Endothelial cell of umbilical vein (primary cell): ENCODE data around the gene POU2AF3. TPM values are rescaled to one million over a fixed set of nuclear protein-coding genes. Genes with fewer than 3 reads are reported as not detected.

ENCODE experiments used
- BruUV-seq: library from RNA; stranded (reverse); fragments of 400-500 nt; replicated peaks from 2 replicates; lab custom pipeline; 2021; lab: Mats Ljungman, UMichigan
- CTCF ChIA-PET: fragments of 300-600, 350-600 bp; sonication (Branson Sonifier 250); formaldehyde crosslinking; loops from one replicate; lab custom pipeline; 2021; ENCODE audit warnings: antibody characterized with exemption, inconsistent platforms; lab: Charles Lee
- POLR2A ChIA-PET: fragments of 300-600, 350-600 bp; sonication (Branson Sonifier 250); formaldehyde crosslinking; loops from one replicate; lab custom pipeline; 2021; ENCODE audit warnings: antibody characterized with exemption, inconsistent platforms; lab: Charles Lee
- DNase-seq: peaks from one replicate; pipeline ENCODE4 v3.0.0-alpha.2; 2011; ENCODE audit warnings: low read depth, low spot score
- FAIRE-seq: peaks from 2 replicates; lab custom pipeline; 2011; peaks lifted over from hg19 to GRCh38; lab: Jason Lieb, UNC
- H2AFZ ChIP-seq: 2 replicates; pipeline ENCODE4 v1.6.0; 2012; ENCODE audit warnings: low read depth, low read length, control low read depth, inconsistent platforms
- H3K27ac ChIP-seq: 2 replicates; pipeline ENCODE4 v1.5.1; 2011; ENCODE audit warnings: low read depth, mild to moderate bottlenecking, control low read depth, low read length, moderate library complexity; ENCODE audit not compliant: insufficient read depth
- H3K27me3 ChIP-seq, 2 experiments: 2 replicates each; pipeline versions ENCODE4 v1.6.0 to v1.6.1; 2011; ENCODE audit warnings: low read length in 2 of 2, mixed read lengths in 1 of 2; ENCODE audit not compliant: control insufficient read depth in 2 of 2, insufficient read depth in 2 of 2
- H3K36me3 ChIP-seq, 2 experiments: 2 replicates in 1 of 2; 3 replicates in 1 of 2; pipeline ENCODE4 v1.5.1; 2011; ENCODE audit warnings: low read length in 2 of 2, mild to moderate bottlenecking in 1 of 2, moderate library complexity in 1 of 2; ENCODE audit not compliant: control insufficient read depth in 2 of 2, insufficient read depth in 2 of 2; ENCODE audit errors: extremely low read depth in 1 of 2
- H3K4me1 ChIP-seq: 3 replicates; pipeline ENCODE4 v1.5.1; 2011; ENCODE audit warnings: mild to moderate bottlenecking, low read length; ENCODE audit not compliant: control insufficient read depth, insufficient read depth; ENCODE audit errors: extremely low read depth
- H3K4me2 ChIP-seq: 2 replicates; pipeline ENCODE4 v1.6.1; 2011; ENCODE audit warnings: low read length, control low read depth, mixed read lengths; ENCODE audit not compliant: insufficient read depth
- H3K4me3 ChIP-seq, 3 experiments: fragments of 200-600 bp in 1 of 3; sonication (generic), shearing (Covaris generic) in 1 of 3; replicated peaks in 1 of 3; 2 replicates each; pipeline ENCODE4 v1.5.1; 2011 to 2016; ENCODE audit warnings: control low read depth in 3 of 3, low read length in 3 of 3, mild to moderate bottlenecking in 2 of 3, inconsistent platforms in 1 of 3, low read depth in 1 of 3, moderate library complexity in 1 of 3; ENCODE audit not compliant: insufficient read depth in 1 of 3
- H3K79me2 ChIP-seq: 2 replicates; pipeline ENCODE4 v1.6.0; 2012; ENCODE audit warnings: low read length, inconsistent platforms; ENCODE audit not compliant: control insufficient read depth, insufficient read depth
- H3K9ac ChIP-seq: replicated peaks from 2 replicates; pipeline ENCODE3; 2011; ENCODE audit warnings: low read length, control low read depth; ENCODE audit not compliant: insufficient read depth; ENCODE audit errors: extremely low read depth
- H3K9me1 ChIP-seq: replicated peaks from 3 replicates; pipeline ENCODE4 v1.6.0; 2011; ENCODE audit warnings: mild to moderate bottlenecking, low read length; ENCODE audit not compliant: control insufficient read depth, insufficient read depth; ENCODE audit errors: extremely low read depth
- H3K9me3 ChIP-seq: replicated peaks from 2 replicates; pipeline ENCODE4 v1.5.1; 2012; ENCODE audit warnings: low read length, inconsistent platforms; ENCODE audit not compliant: control insufficient read depth, insufficient read depth
- H4K20me1 ChIP-seq: replicated peaks from 2 replicates; pipeline ENCODE3; 2011; ENCODE audit warnings: mild to moderate bottlenecking, low read length; ENCODE audit not compliant: control insufficient read depth, insufficient read depth; ENCODE audit errors: extremely low read depth
- CTCF ChIP-seq, 2 donors: IDR thresholded peaks; 1 replicate in 1 of 2; 2 replicates in 1 of 2; pipeline ENCODE4 v1.5.1; 2011; ENCODE audit warnings: low read length in 2 of 2, mild to moderate bottlenecking in 2 of 2, moderate library complexity in 2 of 2, control low read depth in 1 of 2, inconsistent platforms in 1 of 2, low read depth in 1 of 2; ENCODE audit not compliant: insufficient read depth in 1 of 2; ENCODE audit errors: extremely low read depth in 1 of 2
- EZH2 ChIP-seq: IDR thresholded peaks from 2 replicates; pipeline ENCODE4 v1.6.1; 2012; ENCODE audit warnings: borderline replicate concordance, low read depth, mild to moderate bottlenecking, moderate library complexity, low read length, inconsistent platforms; ENCODE audit not compliant: severe bottlenecking
- FOS ChIP-seq: IDR thresholded peaks from 2 replicates; pipeline ENCODE4 v1.6.1; 2011; ENCODE audit warnings: mild to moderate bottlenecking, low read length, moderate library complexity, borderline replicate concordance; ENCODE audit not compliant: insufficient read depth
- JUN ChIP-seq: IDR thresholded peaks from 2 replicates; pipeline ENCODE4 v1.6.1; 2011; ENCODE audit warnings: borderline replicate concordance, low read depth; ENCODE audit not compliant: insufficient read length, insufficient read depth
- MAX ChIP-seq: IDR thresholded peaks from 2 replicates; pipeline ENCODE4 v1.6.1; 2011; ENCODE audit not compliant: insufficient read depth, insufficient read length
- MYC ChIP-seq: IDR thresholded peaks from one replicate; pipeline ENCODE4 v1.6.1; 2011; ENCODE audit warnings: mild to moderate bottlenecking, low read depth, low read length
- POLR2A ChIP-seq: IDR thresholded peaks from 2 replicates; pipeline ENCODE4 v1.6.1; 2012; ENCODE audit warnings: low read depth, mild to moderate bottlenecking, control low read depth, low read length
- POLR2AphosphoS5 ChIP-seq: IDR thresholded peaks from 2 replicates; pipeline ENCODE4 v1.6.1; 2012; ENCODE audit warnings: low read depth, mild to moderate bottlenecking, control low read depth, low read length, moderate library complexity; ENCODE audit not compliant: insufficient read depth
- dilution Hi-C: fragments of 300-500 bp; cut with MboI; formaldehyde crosslinking; loops from one replicate; pipeline ENCODE4 v1.15.0; 2019; ENCODE audit warnings: low sequenced_read_pairs; ENCODE audit not compliant: extremely low pct_ligation_motif_present
- intact Hi-C: fragments of 100-400 bp; cut with micrococcal nuclease; formaldehyde crosslinking; loops from one replicate; pipeline ENCODE4 v1.10.0; 2022
- polyA plus RNA-seq, 4 experiments: library from polyadenylated mRNA; depleted of rRNA in 3 of 4; stranded (reverse) in 3 of 4; unstranded in 1 of 4; fragments of >200 nt; gene quantifications; 2 replicates each; pipeline versions ENCODE4 v1.2.1 to v1.2.3, GENCODE V29; 2011 to 2012; ENCODE audit warnings: missing spikeins in 1 of 4
- total RNA-seq: library from RNA; stranded (reverse); gene quantifications from 2 replicates; pipeline ENCODE4 v1.2.3, GENCODE V29; 2021

The POU2AF3 gene
- total and polyA plus RNA-seq, 2 donors (not counting 3 experiments of a cell fraction or from before 2014, with no cell fraction given), result not detected

- Histone ChIP-seq H3K36me3 (no peaks in the 10 kb centered on the region), H3K9me1 (no peaks in the 10 kb centered on the region), H3K4me2 (no peak overlapping the region), H3K27ac (no peak overlapping the region), H3K4me1 (no peaks in the 10 kb centered on the region), H3K79me2 (no peaks in the 10 kb centered on the region), H3K4me3 (no peak overlapping the region), H3K9me3 (no peaks in the 10 kb centered on the region), H3K27me3 (no peaks in the 10 kb centered on the region), H2AFZ (no peak overlapping the region), H3K9ac (no peak overlapping the region), H4K20me1 (no peaks in the 10 kb centered on the region)
- DNase-seq (no peak), FAIRE-seq (no peak)
- POLR2A ChIA-PET, result no interaction called here
- dilution Hi-C loops (no loop called here), intact Hi-C loops (no loop called here)
- no TSS peak for BruUV-seq
- CTCF ChIA-PET, result no interaction called here
- TF ChIP-seq CTCF (IDR thresholded peaks at IDR 0.05; ENCODE audit: extremely low read depth in 1 of 2, insufficient read depth in 1 of 2, low read depth in 1 of 2, low read length in 2 of 2) (no peak), JUN (no peak)
Measured at GRCh38 chr11:111269146-111269868, 29.0 kb upstream of the POU2AF3 start.

DNA sequence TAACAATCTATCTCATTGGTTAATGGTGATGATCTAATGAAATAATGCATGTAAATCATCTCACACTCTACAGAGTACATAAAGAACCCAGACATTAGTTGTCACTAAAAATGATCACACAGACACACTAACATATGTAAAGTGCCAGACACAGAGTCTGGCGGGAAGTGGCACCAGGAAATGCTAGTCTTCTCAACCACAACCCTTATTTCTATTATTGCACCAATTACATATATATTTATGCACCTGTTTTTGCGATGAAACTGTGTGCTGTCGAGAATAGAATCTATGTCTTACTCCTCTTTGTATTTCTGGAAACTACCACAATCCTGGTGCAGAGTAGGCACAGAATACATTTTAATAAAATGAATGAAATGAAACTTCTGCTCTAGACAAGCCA is 25.9 kb upstream of the POU2AF3 start:
- dilution Hi-C loops, result no loop called here
- intact Hi-C loops, result no loop called here
- Histone ChIP-seq H3K4me3 (no peak overlapping the region), H3K4me1 (no peaks in the 10 kb centered on the region), H3K27ac (no peak overlapping the region), H3K27me3 (peaks cover 0 to 2% of the 10 kb centered on the region in 2 experiments), H3K9me1 (no peaks in the 10 kb centered on the region), H3K79me2 (no peaks in the 10 kb centered on the region), H3K9me3 (no peaks in the 10 kb centered on the region), H3K9ac (no peak overlapping the region), H3K36me3 (no peaks in the 10 kb centered on the region), H4K20me1 (no peaks in the 10 kb centered on the region), H3K4me2 (no peak overlapping the region), H2AFZ (no peak overlapping the region)
- TF ChIP-seq JUN, result no peak
- TF ChIP-seq EZH2, result no peak
- TF ChIP-seq FOS, result no peak
- TF ChIP-seq MAX, result no peak
- TF ChIP-seq CTCF (IDR thresholded peaks at IDR 0.05; ENCODE audit: extremely low read depth in 1 of 2, insufficient read depth in 1 of 2, low read depth in 1 of 2, low read length in 2 of 2), result no peak
- no peak for TF ChIP-seq POLR2A
- no peak for TF ChIP-seq POLR2AphosphoS5
- TF ChIP-seq MYC, result no peak
- CTCF ChIA-PET, result interaction anchor here (0.9 to 1.0 kb wide), 2 partner anchors 10 to 11 kb away, joined by 3 read pairs; no protein-coding TSS in a partner anchor
- DNase-seq (no peak), FAIRE-seq (no peak)
- BruUV-seq, result no TSS peak
- POLR2A ChIA-PET, result no interaction called here
